Brain microvascular endothelial cell (primary cell): ENCODE measurements around the gene CCR3.
"Not testable (repeated sequence)": the region's sequence is repeated elsewhere in the genome, so short reads cannot be mapped to it uniquely, and the experiment has no call there.

Experiments used
- DNase-seq: peaks from one replicate; pipeline ENCODE4 v3.0.0-alpha.2; 2020
- H3K27ac ChIP-seq: fragments of 250-450 bp; sonication (Bioruptor Pico); 2 replicates; pipeline ENCODE4 v1.5.1; 2020; ENCODE audit warnings: mild to moderate bottlenecking, moderate library complexity
- H3K27me3 ChIP-seq: fragments of 250-450 bp; sonication (Bioruptor Pico); replicated peaks from 2 replicates; pipeline ENCODE4 v1.5.1; 2020; ENCODE audit warnings: mild to moderate bottlenecking
- H3K36me3 ChIP-seq: fragments of 250-450 bp; sonication (Bioruptor Pico); replicated peaks from 2 replicates; pipeline ENCODE4 v1.5.1; 2020; ENCODE audit warnings: mild to moderate bottlenecking
- H3K4me3 ChIP-seq: 2 replicates; pipeline ENCODE4 v1.5.1; 2011; ENCODE audit warnings: low read depth, mild to moderate bottlenecking, control low read depth, low read length, moderate library complexity
- CTCF ChIP-seq: IDR thresholded peaks from 2 replicates; pipeline ENCODE4 v1.5.1; 2011; ENCODE audit warnings: low read depth, mild to moderate bottlenecking, moderate library complexity, low read length, control low read depth, inconsistent platforms; ENCODE audit errors: missing control alignments
- in situ Hi-C: cut with HindIII; loops from 2 replicates; pipeline ENCODE4 v1.10.0; 2017; ENCODE audit warnings: low sequenced_read_pairs, low pct_ligation_motif_present

CCR3 gene

GRCh38 chr3:46200790-46201189 is 41.5 kb upstream of the CCR3 start:
- Histone ChIP-seq H3K27me3 (no peaks in the 10 kb centered on the region), H3K4me3 (no peak overlapping the region), H3K27ac (no peak overlapping the region), H3K36me3 (no peaks in the 10 kb centered on the region)
- no peak for DNase-seq
- in situ Hi-C loops: no loop called here
- no peak for TF ChIP-seq CTCF

- Histone ChIP-seq H3K27me3 (no peaks in the 10 kb centered on the region), H3K27ac (no peak overlapping the region), H3K36me3 (no peaks in the 10 kb centered on the region), H3K4me3 (no peak overlapping the region)
- in situ Hi-C loops: no loop called here
- no peak for TF ChIP-seq CTCF
- DNase-seq: no peak
Measured at GRCh38 chr3:46202535-46202934, 39.7 kb upstream of the CCR3 start.

- no peaks in the 10 kb centered on the region for H3K36me3 ChIP-seq
- no peak for TF ChIP-seq CTCF
- no peak for DNase-seq
- in situ Hi-C loops: no loop called here
- no peak overlapping the region for H3K4me3 ChIP-seq
- H3K27me3 ChIP-seq: no peaks in the 10 kb centered on the region
- no peak overlapping the region for H3K27ac ChIP-seq
Measured at GRCh38 chr3:46203681-46204080, 38.6 kb upstream of the CCR3 start.

DNA sequence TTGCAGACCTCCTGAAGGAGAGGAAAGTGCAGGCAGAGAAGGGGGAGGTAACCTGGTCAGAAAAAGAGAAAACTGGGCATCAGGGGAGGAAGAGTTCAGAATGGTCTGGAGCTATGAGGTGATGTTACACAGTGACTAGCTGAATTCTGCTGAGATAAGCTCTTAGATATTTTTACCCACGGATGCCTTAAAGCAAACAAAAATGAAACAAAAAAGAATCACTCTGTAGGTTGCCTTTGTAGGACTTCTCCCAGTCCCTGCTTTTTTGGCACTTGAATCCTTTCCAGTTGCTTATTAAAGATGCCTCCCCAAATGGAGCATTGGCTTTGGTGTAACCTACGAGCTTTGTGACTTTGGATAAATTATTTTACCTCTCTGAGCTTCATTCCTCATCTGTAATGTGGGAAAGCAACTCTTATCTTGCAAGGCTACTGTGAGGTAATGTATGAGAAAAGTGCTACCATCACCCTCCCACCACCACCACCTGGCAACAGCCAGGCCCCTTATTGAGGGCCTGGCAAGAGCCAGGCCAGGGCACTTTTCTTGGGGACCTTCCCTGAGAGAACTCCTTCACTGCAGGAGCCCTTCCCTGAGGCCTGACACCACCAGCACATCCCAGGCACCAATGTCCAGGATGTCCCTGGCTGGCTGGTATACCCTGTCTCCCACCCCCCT is 36.8 kb upstream of the CCR3 start:
- Histone ChIP-seq H3K27ac (no peak overlapping the region), H3K27me3 (no peaks in the 10 kb centered on the region), H3K4me3 (no peak overlapping the region), H3K36me3 (no peaks in the 10 kb centered on the region)
- in situ Hi-C loops: no loop called here
- no peak for DNase-seq
- TF ChIP-seq CTCF: no peak

GRCh38 chr3:46206282-46207015 is 35.8 kb upstream of the CCR3 start:
- H3K27me3 ChIP-seq: no peaks in the 10 kb centered on the region
- no peak overlapping the region for H3K4me3 ChIP-seq
- H3K36me3 ChIP-seq: no peaks in the 10 kb centered on the region
- DNase-seq: no peak
- in situ Hi-C loops: no loop called here
- TF ChIP-seq CTCF: no peak
- H3K27ac ChIP-seq: no peak overlapping the region

- H3K4me3 ChIP-seq, H3K36me3 ChIP-seq, in situ Hi-C loops, H3K27me3 ChIP-seq, H3K27ac ChIP-seq, DNase-seq: not testable (repeated sequence)
Measured at GRCh38 chr3:46207514-46207913, 34.7 kb upstream of the CCR3 start.
